IPS-20b (cell line): Measurements from ENCODE around the gene HOXD13.
A peak's percentile ranks its signal among the peaks of the same experiment; 100 is the strongest.

Source experiments
- H3K27ac ChIP-seq: one replicate; pipeline ENCODE4 v1.5.1; 2013; ENCODE audit warnings: low read length
- H3K27me3 ChIP-seq: 2 replicates; pipeline ENCODE4 v1.6.1; 2013; ENCODE audit warnings: mild to moderate bottlenecking, low read length, inconsistent platforms; ENCODE audit not compliant: insufficient read depth
- H3K36me3 ChIP-seq: 2 replicates; pipeline ENCODE4 v1.6.1; 2013; ENCODE audit warnings: low read depth, mild to moderate bottlenecking, inconsistent platforms, low read length, moderate library complexity; ENCODE audit not compliant: insufficient read depth
- H3K4me1 ChIP-seq: 2 replicates; pipeline ENCODE4 v1.6.1; 2013; ENCODE audit warnings: mild to moderate bottlenecking, control low read depth, inconsistent platforms, low read length, moderate library complexity; ENCODE audit not compliant: insufficient read depth
- H3K4me3 ChIP-seq: 2 replicates; pipeline ENCODE4 v1.5.1; 2013; ENCODE audit warnings: mild to moderate bottlenecking, low read length, inconsistent platforms
- H3K9ac ChIP-seq: 2 replicates; pipeline ENCODE4 v1.6.1; 2013; ENCODE audit warnings: low read depth, mild to moderate bottlenecking, inconsistent platforms, low read length, moderate library complexity
- H3K9me3 ChIP-seq: 2 replicates; pipeline ENCODE4 v1.6.1; 2013; ENCODE audit warnings: mild to moderate bottlenecking, low read depth, low read length, inconsistent platforms; ENCODE audit not compliant: insufficient read depth

Gene HOXD13

GRCh38 chr2:176089843-176090395 lies 2.6 kb upstream of the HOXD13 start:
- no peak overlapping the region for H3K9ac ChIP-seq
- peaks cover 100% of the 10 kb centered on the region for H3K27me3 ChIP-seq
- peaks cover 6% of the 10 kb centered on the region; the same call in 1 of the 2 replicates for H3K4me1 ChIP-seq
- no peak overlapping the region for H3K27ac ChIP-seq
- no peaks in the 10 kb centered on the region for H3K36me3 ChIP-seq
- no peak overlapping the region for H3K4me3 ChIP-seq
- H3K9me3 ChIP-seq = peaks cover 16% of the 10 kb centered on the region

GRCh38 chr2:176090862-176091261 lies 1.7 kb upstream of the HOXD13 start:
- Histone ChIP-seq H3K27me3 (peaks cover 100% of the 10 kb centered on the region), H3K4me1 (peaks cover 6% of the 10 kb centered on the region; the same call in 1 of the 2 replicates)

GRCh38 chr2:176091329-176092258 lies 927 bp upstream of the HOXD13 start:
- H3K27me3 ChIP-seq = peaks cover 100% of the 10 kb centered on the region
- no peak overlapping the region for H3K9ac ChIP-seq
- H3K27ac ChIP-seq = no peak overlapping the region
- peaks cover 16% of the 10 kb centered on the region for H3K9me3 ChIP-seq
- H3K36me3 ChIP-seq = no peaks in the 10 kb centered on the region
- H3K4me3 ChIP-seq = no peak overlapping the region
- peaks cover 10% of the 10 kb centered on the region; the same call in 1 of the 2 replicates for H3K4me1 ChIP-seq

More at GRCh38 chr2:176090862-176091261, 1.7 kb upstream of the HOXD13 start:
- H3K36me3 ChIP-seq = no peaks in the 10 kb centered on the region
- no peak overlapping the region for H3K4me3 ChIP-seq
- peaks cover 16% of the 10 kb centered on the region for H3K9me3 ChIP-seq
- H3K27ac ChIP-seq = no peak overlapping the region
- no peak overlapping the region for H3K9ac ChIP-seq

GRCh38 chr2:176093145-176093897 lies 800 bp downstream of the HOXD13 start:
- no peak overlapping the region for H3K27ac ChIP-seq
- H3K36me3 ChIP-seq = no peaks in the 10 kb centered on the region
- H3K4me1 ChIP-seq = peaks cover 19% of the 10 kb centered on the region; the same call in 1 of the 2 replicates
- H3K9ac ChIP-seq = no peak overlapping the region
- peaks cover 16% of the 10 kb centered on the region for H3K9me3 ChIP-seq
- H3K27me3 ChIP-seq = peaks cover 100% of the 10 kb centered on the region
- peak overlapping the region; percentile 32; the same call in 1 of the 2 replicates for H3K4me3 ChIP-seq

DNA sequence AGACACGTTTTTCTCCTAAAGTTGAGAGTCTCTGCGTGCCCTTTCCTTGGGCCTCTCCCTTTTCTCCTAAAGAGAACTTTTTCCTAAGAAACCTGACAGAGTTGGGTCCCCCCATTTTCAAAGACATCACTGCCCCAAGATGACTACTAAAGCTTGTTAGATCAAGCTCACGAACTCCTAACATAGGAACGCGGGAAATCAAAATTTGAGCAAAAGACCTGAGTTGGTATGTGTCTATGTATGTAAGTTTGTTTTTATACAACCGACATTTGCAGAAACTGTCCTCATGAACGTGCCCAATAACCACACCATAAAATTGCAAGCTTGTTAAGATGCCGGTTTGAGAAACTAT lies 1.4 kb downstream of the HOXD13 start:
- Histone ChIP-seq H3K36me3 (no peaks in the 10 kb centered on the region), H3K27me3 (peaks cover 100% of the 10 kb centered on the region), H3K4me1 (peaks cover 15% of the 10 kb centered on the region; the same call in 1 of the 2 replicates), H3K27ac (no peak overlapping the region), H3K4me3 (no peak overlapping the region), H3K9ac (no peak overlapping the region), H3K9me3 (peaks cover 18% of the 10 kb centered on the region)

DNA sequence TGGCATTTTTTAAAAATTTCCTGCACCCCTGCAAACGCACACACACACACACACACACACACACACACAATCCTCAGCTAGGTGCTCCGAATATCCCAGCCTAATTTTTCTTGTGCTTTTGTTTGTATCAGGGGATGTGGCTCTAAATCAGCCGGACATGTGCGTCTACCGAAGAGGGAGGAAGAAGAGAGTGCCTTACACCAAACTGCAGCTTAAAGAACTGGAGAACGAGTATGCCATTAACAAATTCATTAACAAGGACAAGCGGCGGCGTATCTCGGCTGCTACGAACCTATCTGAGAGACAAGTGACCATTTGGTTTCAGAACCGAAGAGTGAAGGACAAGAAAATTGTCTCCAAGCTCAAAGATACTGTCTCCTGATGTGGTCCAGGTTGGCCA lies 1.8 kb downstream of the HOXD13 start:
- no peak overlapping the region for H3K27ac ChIP-seq
- no peak overlapping the region for H3K9ac ChIP-seq
- peaks cover 19% of the 10 kb centered on the region for H3K9me3 ChIP-seq
- peaks cover 15% of the 10 kb centered on the region; the same call in 1 of the 2 replicates for H3K4me1 ChIP-seq
- H3K4me3 ChIP-seq = no peak overlapping the region
- H3K27me3 ChIP-seq = peaks cover 100% of the 10 kb centered on the region
- H3K36me3 ChIP-seq = no peaks in the 10 kb centered on the region

DNA sequence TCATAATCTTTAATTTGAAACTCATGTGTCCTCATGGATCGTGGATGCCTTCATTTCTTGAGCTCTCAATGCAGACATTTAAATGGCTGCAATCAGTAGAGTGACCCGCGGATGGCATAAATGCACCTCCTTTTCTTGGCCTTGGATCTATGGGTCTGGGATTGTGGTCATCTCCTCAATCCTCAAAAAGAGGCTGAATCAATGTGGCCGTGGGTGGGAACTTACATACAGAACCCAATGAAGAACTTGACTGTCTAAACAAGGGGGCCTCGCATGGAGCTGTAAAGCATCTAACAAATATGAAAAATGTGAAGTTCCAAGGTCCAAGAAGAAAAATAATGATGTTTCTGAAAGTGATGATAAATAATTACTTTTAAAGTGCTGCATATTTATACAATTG lies 2.9 kb downstream of the HOXD13 start:
- Histone ChIP-seq H3K9me3 (peaks cover 24% of the 10 kb centered on the region), H3K4me3 (no peak overlapping the region), H3K9ac (no peak overlapping the region), H3K27me3 (peaks cover 100% of the 10 kb centered on the region), H3K36me3 (no peaks in the 10 kb centered on the region), H3K27ac (no peak overlapping the region), H3K4me1 (peaks cover 15% of the 10 kb centered on the region; the same call in 1 of the 2 replicates)

- Histone ChIP-seq H3K9me3 (peaks cover 23% of the 10 kb centered on the region), H3K9ac (no peak overlapping the region), H3K27ac (no peak overlapping the region), H3K36me3 (no peaks in the 10 kb centered on the region), H3K27me3 (peaks cover 100% of the 10 kb centered on the region), H3K4me1 (peaks cover 15% of the 10 kb centered on the region; the same call in 1 of the 2 replicates), H3K4me3 (peak overlapping the region; percentile 58)
Observed at GRCh38 chr2:176096243-176096985, 3.9 kb downstream of the HOXD13 start.

DNA sequence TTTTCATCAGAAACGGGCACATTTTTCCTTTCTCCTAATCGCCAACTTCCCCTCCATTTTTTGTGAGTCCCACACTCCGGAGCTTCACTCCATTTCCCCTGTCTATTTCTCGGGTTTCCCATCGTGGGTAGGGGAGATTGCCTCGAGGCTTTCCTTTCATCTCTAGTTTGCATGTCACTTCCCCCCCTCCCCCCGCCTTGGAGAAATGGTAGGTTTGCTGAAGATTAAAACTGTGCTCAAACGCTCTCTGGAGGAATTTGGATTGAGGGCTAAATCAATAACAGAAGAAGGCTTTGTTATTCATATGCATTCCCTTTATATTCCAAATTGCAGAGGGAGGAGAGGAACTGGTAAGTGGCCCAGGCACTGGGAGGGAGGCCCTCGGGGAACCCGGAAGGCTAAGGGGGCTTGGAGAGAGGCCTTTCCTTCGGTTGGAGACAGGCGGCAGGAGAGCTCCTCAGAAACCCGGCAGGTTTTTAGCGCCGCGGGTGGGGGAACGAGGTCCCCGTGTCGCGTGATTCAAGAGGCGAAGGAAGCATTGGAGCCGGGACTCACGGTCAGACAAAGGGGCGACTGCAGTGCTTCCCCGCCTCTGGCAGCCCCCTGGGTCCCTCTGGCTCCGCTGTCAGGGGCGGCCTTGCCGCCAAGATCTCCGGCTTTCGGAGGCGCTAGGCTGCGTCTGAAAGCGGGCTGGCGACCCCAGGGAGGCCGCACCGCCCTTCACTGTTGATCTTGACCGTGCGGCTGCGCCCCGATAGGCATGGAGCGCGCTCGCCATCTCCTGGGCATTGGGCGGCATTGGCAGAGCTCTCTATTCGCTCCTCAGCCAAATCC lies 4.7 kb downstream of the HOXD13 start:
- H3K27ac ChIP-seq = no peak overlapping the region
- peaks cover 18% of the 10 kb centered on the region for H3K9me3 ChIP-seq
- H3K9ac ChIP-seq = no peak overlapping the region
- H3K4me3 ChIP-seq = peak overlapping the region; percentile 58
- peaks cover 15% of the 10 kb centered on the region; the same call in 1 of the 2 replicates for H3K4me1 ChIP-seq
- no peaks in the 10 kb centered on the region for H3K36me3 ChIP-seq
- peaks cover 100% of the 10 kb centered on the region for H3K27me3 ChIP-seq

- Histone ChIP-seq H3K36me3 (no peaks in the 10 kb centered on the region), H3K4me3 (peak overlapping the region; percentile 11; the same call in 1 of the 2 replicates), H3K9ac (no peak overlapping the region), H3K27ac (no peak overlapping the region), H3K27me3 (peaks cover 100% of the 10 kb centered on the region), H3K9me3 (peaks cover 18% of the 10 kb centered on the region), H3K4me1 (peaks cover 15% of the 10 kb centered on the region; the same call in 1 of the 2 replicates)
Observed at GRCh38 chr2:176097820-176098365, 5.4 kb downstream of the HOXD13 start.
